HG02759 (cell line): Measurements from ENCODE around the gene LRWD1.
"Not testable (repeated sequence)": the region's sequence is repeated elsewhere in the genome, so short reads cannot be mapped to it uniquely, and the experiment has no call there.

Experiments used
- ATAC-seq: cut with Tn5 transposase; IDR thresholded peaks from one replicate; pipeline ENCODE4 v1.9.1; 2021; ENCODE audit warnings: mild to moderate bottlenecking, moderate library complexity; ENCODE audit not compliant: unreplicated experiment

LRWD1 gene

GRCh38 chr7:102494026-102494425 is 29.2 kb downstream of the LRWD1 start:
- not testable (repeated sequence) for ATAC-seq

GRCh38 chr7:102494473-102495149 is 29.8 kb downstream of the LRWD1 start:
- peak; percentile 72 for ATAC-seq

GRCh38 chr7:102496861-102497260 is 32.1 kb downstream of the LRWD1 start:
- ATAC-seq: not testable (repeated sequence)

- ATAC-seq: not testable (repeated sequence)
Measured at GRCh38 chr7:102497308-102497707, 32.5 kb downstream of the LRWD1 start.

GRCh38 chr7:102498321-102498720 is 33.5 kb downstream of the LRWD1 start:
- ATAC-seq: not testable (repeated sequence)

GRCh38 chr7:102503141-102503540 is 38.4 kb downstream of the LRWD1 start:
- not testable (repeated sequence) for ATAC-seq

GRCh38 chr7:102505298-102506185 is 40.8 kb downstream of the LRWD1 start:
- ATAC-seq: not testable (repeated sequence)

GRCh38 chr7:102507410-102508088 is 42.8 kb downstream of the LRWD1 start:
- ATAC-seq: not testable (repeated sequence)

- ATAC-seq: not testable (repeated sequence)
Measured at GRCh38 chr7:102510575-102510974, 45.8 kb downstream of the LRWD1 start.

GRCh38 chr7:102511860-102512522 is 47.2 kb downstream of the LRWD1 start:
- ATAC-seq: peak; percentile 44

- not testable (repeated sequence) for ATAC-seq
Measured at GRCh38 chr7:102512642-102513221, 47.9 kb downstream of the LRWD1 start.

GRCh38 chr7:102514881-102515721 is 50.3 kb downstream of the LRWD1 start:
- ATAC-seq: peak; percentile 70

- ATAC-seq: not testable (repeated sequence)
Measured at GRCh38 chr7:102515889-102516288, 51.1 kb downstream of the LRWD1 start.

- ATAC-seq: not testable (repeated sequence)
Measured at GRCh38 chr7:102516951-102517350, 52.2 kb downstream of the LRWD1 start.

- peak; percentile 81 for ATAC-seq
Measured at GRCh38 chr7:102517550-102518147, 52.9 kb downstream of the LRWD1 start, which contains the start of gene RASA4B. RASA4B (minus strand) TSS chr7:102517777; CDS start chr7:102517710, 67 bp downstream.

- not testable (repeated sequence) for ATAC-seq
Measured at GRCh38 chr7:102520797-102521196, 56.0 kb downstream of the LRWD1 start.
